OCI-LY1 (cell line): ENCODE measurements around the gene GAS1.

Source experiments
- H2AFZ ChIP-seq: fragments of 200-600 bp; sonication (generic), shearing (Covaris generic); 2 replicates; pipeline ENCODE4 v1.6.0; 2014; ENCODE audit warnings: antibody characterized with exemption, mild to moderate bottlenecking, low read length
- H3F3A ChIP-seq: fragments of 200-600 bp; sonication (generic), shearing (Covaris generic); 2 replicates; pipeline ENCODE4 v1.6.0; 2014; ENCODE audit warnings: mild to moderate bottlenecking, antibody characterized with exemption, low read length, moderate library complexity; ENCODE audit not compliant: insufficient read depth
- H3K27ac ChIP-seq: fragments of 200-600 bp; sonication (generic); 2 replicates; pipeline ENCODE4 v1.5.1; 2014; ENCODE audit warnings: low read length, mixed run types, mild to moderate bottlenecking, low read depth; ENCODE audit not compliant: poor library complexity, severe bottlenecking
- H3K27me3 ChIP-seq: fragments of 200-600 bp; sonication (generic); 2 replicates; pipeline ENCODE4 v1.6.0; 2014; ENCODE audit warnings: antibody characterized with exemption, mild to moderate bottlenecking, low read length, moderate library complexity; ENCODE audit not compliant: insufficient read depth
- H3K36me3 ChIP-seq: fragments of 200-600 bp; sonication (generic); 2 replicates; pipeline ENCODE4 v1.6.1; 2014; ENCODE audit warnings: mild to moderate bottlenecking, antibody characterized with exemption, low read length, moderate library complexity, mixed read lengths; ENCODE audit not compliant: insufficient read depth
- H3K4me1 ChIP-seq: fragments of 200-600 bp; sonication (generic); 2 replicates; pipeline ENCODE4 v1.5.1; 2014; ENCODE audit warnings: mild to moderate bottlenecking, low read length, moderate library complexity; ENCODE audit not compliant: insufficient read depth, severe bottlenecking
- H3K4me2 ChIP-seq: fragments of 200-600 bp; sonication (generic), shearing (Covaris generic); 2 replicates; pipeline ENCODE4 v1.6.1; 2014; ENCODE audit warnings: low read length
- H3K4me3 ChIP-seq: fragments of 200-600 bp; sonication (generic); 2 replicates; pipeline ENCODE4 v1.5.1; 2014; ENCODE audit warnings: low read length, low read depth, mild to moderate bottlenecking, mixed read lengths; ENCODE audit not compliant: poor library complexity, severe bottlenecking
- H3K79me2 ChIP-seq: fragments of 200-600 bp; shearing (Covaris generic); 2 replicates; pipeline ENCODE4 v1.6.1; 2016; ENCODE audit warnings: mixed run types, low read length, mixed read lengths; ENCODE audit not compliant: insufficient read depth
- H3K9ac ChIP-seq: fragments of 200-600 bp; sonication (generic), shearing (Covaris generic); 2 replicates; pipeline ENCODE4 v1.6.1; 2014; ENCODE audit warnings: mild to moderate bottlenecking, low read length, mixed read lengths
- H3K9me2 ChIP-seq: fragments of 200-600 bp; sonication (generic), shearing (Covaris generic); 2 replicates; pipeline ENCODE4 v1.6.1; 2014; ENCODE audit warnings: low read depth, mild to moderate bottlenecking, low read length, mixed read lengths
- H3K9me3 ChIP-seq: fragments of 200-600 bp; shearing (Covaris generic); 2 replicates; pipeline ENCODE4 v1.6.1; 2014; ENCODE audit warnings: low read length, mixed read lengths
- H4K20me1 ChIP-seq: fragments of 200-600 bp; sonication (generic), shearing (Covaris generic); 2 replicates; pipeline ENCODE4 v1.6.0; 2016; ENCODE audit warnings: mild to moderate bottlenecking, low read length; ENCODE audit not compliant: insufficient read depth
- CTCF ChIP-seq: fragments of 200-600 bp; sonication (generic), shearing (Covaris generic); IDR thresholded peaks from 2 replicates; pipeline ENCODE4 v1.5.1; 2017; ENCODE audit warnings: mild to moderate bottlenecking, antibody characterized with exemption, low read length, moderate library complexity, mixed read lengths
- EZH2 ChIP-seq: fragments of 200-600 bp; sonication (generic), shearing (Covaris generic); IDR thresholded peaks from 2 replicates; pipeline ENCODE4 v1.8.0; 2017; ENCODE audit warnings: borderline replicate concordance, mixed run types, mild to moderate bottlenecking, antibody characterized with exemption, low read length, moderate library complexity, mixed read lengths

GAS1 gene

GRCh38 chr9:86938780-86939179 lies 8.5 kb downstream of the GAS1 start:
- H3K9me3 ChIP-seq: no peaks in the 10 kb centered on the region
- no peaks in the 10 kb centered on the region for H3K9me2 ChIP-seq
- no peak overlapping the region for H3K4me3 ChIP-seq
- no peak overlapping the region for H3K9ac ChIP-seq
- no peaks in the 10 kb centered on the region for H3K36me3 ChIP-seq
- no peaks in the 10 kb centered on the region for H3F3A ChIP-seq
- H4K20me1 ChIP-seq: no peaks in the 10 kb centered on the region
- H3K79me2 ChIP-seq: no peaks in the 10 kb centered on the region
- no peaks in the 10 kb centered on the region for H3K4me1 ChIP-seq
- H3K4me2 ChIP-seq: no peak overlapping the region
- no peak overlapping the region for H2AFZ ChIP-seq
- no peak overlapping the region for H3K27ac ChIP-seq
- TF ChIP-seq CTCF (no peak), EZH2 (no peak)
- no peaks in the 10 kb centered on the region for H3K27me3 ChIP-seq

GRCh38 chr9:86926145-86926544 lies 21.2 kb downstream of the GAS1 start:
- no peaks in the 10 kb centered on the region for H3F3A ChIP-seq
- no peak overlapping the region for H3K27ac ChIP-seq
- H3K4me3 ChIP-seq: no peak overlapping the region
- TF ChIP-seq EZH2: no peak
- no peaks in the 10 kb centered on the region for H3K27me3 ChIP-seq
- H3K9ac ChIP-seq: no peak overlapping the region
- H3K4me2 ChIP-seq: no peak overlapping the region
- no peaks in the 10 kb centered on the region for H4K20me1 ChIP-seq
- H3K36me3 ChIP-seq: no peaks in the 10 kb centered on the region
- no peaks in the 10 kb centered on the region for H3K79me2 ChIP-seq
- H2AFZ ChIP-seq: no peak overlapping the region
- H3K9me2 ChIP-seq: no peaks in the 10 kb centered on the region
- no peaks in the 10 kb centered on the region for H3K4me1 ChIP-seq
- H3K9me3 ChIP-seq: no peaks in the 10 kb centered on the region

GRCh38 chr9:86925686-86926085 lies 21.6 kb downstream of the GAS1 start:
- Histone ChIP-seq H3K36me3 (no peaks in the 10 kb centered on the region), H4K20me1 (no peaks in the 10 kb centered on the region), H3K9ac (no peak overlapping the region), H3K4me3 (no peak overlapping the region), H3K9me3 (no peaks in the 10 kb centered on the region), H3K9me2 (no peaks in the 10 kb centered on the region), H3K27me3 (no peaks in the 10 kb centered on the region), H3K27ac (no peak overlapping the region), H3F3A (no peaks in the 10 kb centered on the region), H3K79me2 (no peaks in the 10 kb centered on the region), H2AFZ (no peak overlapping the region), H3K4me1 (no peaks in the 10 kb centered on the region), H3K4me2 (no peak overlapping the region)
- TF ChIP-seq EZH2 (no peak), CTCF (no peak)

GRCh38 chr9:86924206-86924605 lies 23.1 kb downstream of the GAS1 start:
- Histone ChIP-seq H3K4me2 (no peak overlapping the region), H3K36me3 (no peaks in the 10 kb centered on the region), H3K4me3 (no peak overlapping the region), H2AFZ (no peak overlapping the region), H3K79me2 (no peaks in the 10 kb centered on the region), H3K9me3 (no peaks in the 10 kb centered on the region), H3K27ac (no peak overlapping the region), H3F3A (no peaks in the 10 kb centered on the region), H3K9me2 (no peaks in the 10 kb centered on the region), H3K4me1 (no peaks in the 10 kb centered on the region), H4K20me1 (no peaks in the 10 kb centered on the region), H3K9ac (no peak overlapping the region), H3K27me3 (no peaks in the 10 kb centered on the region)
- TF ChIP-seq EZH2 (no peak), CTCF (no peak)
